Stimulated activated naive CD4-positive, alpha-beta T cell treated with Interleukin-2 at 50 U/mL for 16 hours (primary cell): Measurements from ENCODE around the gene GFRA4.

Experiments
- DNase-seq: peaks from one replicate; lab custom pipeline; 2025; lab: John Stamatoyannopoulos, UW

The GFRA4 gene

GRCh38 chr20:3663031-3663701 is at the start of gene GFRA4:
Gene GFRA4, minus strand, starts transcription at chr20:3663399. Its CDS starts 0 bp downstream, at chr20:3663399.
- no peak for DNase-seq

- no peak for DNase-seq
These were observed 49.2 kb upstream of the GFRA4 start, which contains the start of gene SIGLEC1 for GRCh38 chr20:3712279-3712873. Gene SIGLEC1, minus strand, starts transcription at chr20:3712600. Its CDS starts 5,472 bp downstream, at chr20:3707128.

- DNase-seq, result no peak
These were observed 48.3 kb upstream of the GFRA4 start for GRCh38 chr20:3711484-3711941.

DNA sequence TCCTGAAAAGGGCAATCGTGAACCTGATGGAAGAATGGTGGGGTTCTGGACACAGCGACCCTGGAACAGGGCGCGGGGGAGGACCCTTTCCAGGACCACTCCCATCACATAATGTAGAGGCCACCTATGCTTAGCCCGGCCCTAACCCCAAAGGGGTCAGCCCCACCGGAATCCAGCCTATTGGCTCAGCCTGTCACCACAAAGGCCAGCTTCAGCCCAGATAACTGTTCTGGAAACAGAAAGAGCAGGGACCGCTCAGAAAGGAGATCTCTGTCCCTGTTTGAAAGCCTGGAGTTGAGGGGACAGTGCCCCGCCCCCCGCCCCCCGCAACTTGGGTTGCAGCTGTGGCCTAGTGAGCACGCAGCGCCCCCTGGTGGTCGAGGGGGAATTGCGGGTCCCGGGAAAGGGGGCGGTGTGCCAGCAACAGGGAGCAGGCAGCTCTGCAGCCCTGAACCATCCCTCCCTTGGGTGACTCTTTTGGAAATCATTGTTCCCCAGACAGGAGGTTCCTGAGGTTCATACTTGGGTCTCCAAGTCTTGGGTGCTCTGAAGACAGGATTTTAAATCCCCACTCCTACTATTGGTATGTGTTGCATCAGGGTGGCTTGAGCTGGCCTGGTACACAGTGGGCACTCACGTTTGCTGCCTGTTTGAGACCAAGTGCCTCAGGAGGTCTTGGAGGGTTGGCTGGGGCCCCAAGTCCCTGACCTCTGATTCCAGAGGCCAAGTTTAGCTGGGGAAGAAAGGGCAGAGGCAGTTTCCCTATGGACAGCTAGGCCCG is 47.7 kb upstream of the GFRA4 start:
- peak; percentile 60 for DNase-seq

DNA sequence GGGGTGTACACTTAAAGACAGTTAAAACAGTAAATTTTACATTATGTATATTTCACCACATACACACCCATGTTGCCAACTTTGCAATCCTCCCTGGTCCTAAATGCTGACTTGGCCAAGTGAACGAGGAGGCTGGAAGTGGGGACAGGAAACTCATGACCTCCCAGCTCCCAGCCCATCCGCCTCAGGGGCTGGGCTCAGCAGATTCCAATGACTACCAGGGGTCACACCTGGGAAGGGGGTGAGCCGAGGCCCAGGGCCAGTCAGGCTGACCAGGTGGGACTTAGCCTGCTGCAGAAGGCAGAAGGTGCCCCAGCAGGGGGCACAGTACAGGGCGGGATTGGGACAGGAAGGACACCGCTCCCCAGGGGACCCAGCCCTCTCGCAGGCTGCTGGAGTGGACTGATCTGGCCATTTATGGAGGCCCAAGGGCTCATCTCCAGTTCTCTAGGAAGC is 46.8 kb upstream of the GFRA4 start:
- no peak for DNase-seq

GRCh38 chr20:3707508-3707899 is 44.3 kb upstream of the GFRA4 start:
- no peak for DNase-seq

DNA sequence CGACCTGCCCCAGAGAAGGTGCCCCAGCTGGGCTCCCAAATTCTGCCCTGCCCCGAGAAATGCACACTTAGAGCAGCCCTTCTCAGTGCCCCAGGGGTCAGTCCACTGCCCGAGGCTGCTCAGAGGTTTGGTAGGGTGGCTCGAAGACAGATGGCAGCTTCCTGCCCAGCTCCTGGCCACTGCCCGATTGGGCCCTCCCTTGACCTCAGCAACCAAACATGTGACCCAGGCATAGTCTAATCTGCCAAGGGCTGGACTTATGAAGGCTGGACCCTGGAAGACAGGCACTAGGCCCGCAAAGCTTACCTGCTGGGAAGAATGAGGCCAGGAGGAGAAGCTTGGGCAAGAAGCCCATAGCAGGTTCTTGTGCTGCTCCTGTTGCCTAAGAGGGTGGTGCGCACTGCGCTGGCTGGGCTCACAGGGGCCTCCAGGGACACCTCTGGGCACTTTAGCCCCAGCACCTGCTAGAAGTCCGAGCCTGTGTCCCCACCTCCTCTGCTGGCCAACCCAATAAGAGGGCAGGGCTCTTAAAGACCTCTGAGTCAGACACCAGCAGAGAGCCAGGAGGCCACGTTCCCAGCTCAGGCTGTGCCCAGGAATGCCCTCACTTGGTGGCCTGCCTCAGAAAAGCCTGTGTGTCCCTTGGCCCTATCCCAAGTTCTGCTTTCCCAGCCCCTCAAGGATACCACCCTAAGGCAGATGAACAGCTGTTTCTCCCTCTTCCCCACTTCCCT is 43.7 kb upstream of the GFRA4 start:
- DNase-seq, result no peak

- no peak for DNase-seq
These were observed 43.0 kb upstream of the GFRA4 start for GRCh38 chr20:3705970-3706739.

DNA sequence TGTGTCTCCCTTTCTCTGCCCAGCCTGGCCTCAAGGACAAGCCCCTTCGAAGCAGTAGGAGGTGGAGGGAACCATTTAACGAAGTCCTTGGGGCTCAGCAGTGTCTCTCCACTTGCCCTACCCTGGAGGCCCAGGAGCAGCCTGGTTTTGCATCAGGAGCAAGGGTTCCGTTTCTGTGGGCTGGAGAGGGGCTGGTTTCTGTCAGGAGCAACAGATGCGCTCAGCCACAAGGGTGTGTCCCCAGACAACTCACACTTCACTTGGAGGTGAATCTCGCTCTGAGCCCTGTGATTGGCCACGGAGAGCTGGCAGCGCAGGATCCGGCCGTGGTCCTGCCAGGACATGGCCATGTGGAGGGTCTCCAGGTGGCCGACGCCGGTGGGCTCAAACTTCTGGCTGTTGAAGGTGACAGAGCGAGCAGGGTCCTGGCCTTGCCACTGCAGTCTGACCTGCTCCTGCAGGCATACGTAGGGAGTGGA is 42.3 kb upstream of the GFRA4 start:
- DNase-seq, result no peak

- no peak for DNase-seq
These were observed 40.9 kb upstream of the GFRA4 start for GRCh38 chr20:3704087-3704486.

GRCh38 chr20:3702611-3703391 is 39.6 kb upstream of the GFRA4 start:
- no peak for DNase-seq

GRCh38 chr20:3701061-3701998 is 38.1 kb upstream of the GFRA4 start:
- DNase-seq, result no peak

GRCh38 chr20:3699037-3699436 is 35.8 kb upstream of the GFRA4 start:
- DNase-seq, result no peak

DNA sequence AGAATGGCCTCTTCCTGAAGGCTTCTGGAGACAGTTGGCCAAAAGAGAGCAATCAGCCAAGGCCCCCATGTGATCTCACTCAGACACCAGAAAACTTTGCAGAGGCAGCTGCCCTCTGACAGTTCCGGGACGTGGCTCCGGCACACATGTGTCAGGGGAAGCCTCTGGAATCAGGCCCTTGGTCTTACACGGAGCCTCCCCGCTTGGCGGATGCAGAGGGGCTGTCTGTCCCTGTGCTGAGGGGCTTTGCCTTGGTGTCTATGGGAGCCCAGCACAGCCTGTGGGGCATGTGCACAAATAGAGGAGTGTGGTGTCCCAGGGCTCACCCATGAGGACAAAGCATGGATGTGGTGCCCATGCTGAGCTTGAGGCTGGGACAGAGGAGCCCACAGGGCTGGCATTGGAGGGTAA is 35.4 kb upstream of the GFRA4 start:
- DNase-seq, result no peak

GRCh38 chr20:3697588-3698305 is 34.5 kb upstream of the GFRA4 start:
- no peak for DNase-seq

DNA sequence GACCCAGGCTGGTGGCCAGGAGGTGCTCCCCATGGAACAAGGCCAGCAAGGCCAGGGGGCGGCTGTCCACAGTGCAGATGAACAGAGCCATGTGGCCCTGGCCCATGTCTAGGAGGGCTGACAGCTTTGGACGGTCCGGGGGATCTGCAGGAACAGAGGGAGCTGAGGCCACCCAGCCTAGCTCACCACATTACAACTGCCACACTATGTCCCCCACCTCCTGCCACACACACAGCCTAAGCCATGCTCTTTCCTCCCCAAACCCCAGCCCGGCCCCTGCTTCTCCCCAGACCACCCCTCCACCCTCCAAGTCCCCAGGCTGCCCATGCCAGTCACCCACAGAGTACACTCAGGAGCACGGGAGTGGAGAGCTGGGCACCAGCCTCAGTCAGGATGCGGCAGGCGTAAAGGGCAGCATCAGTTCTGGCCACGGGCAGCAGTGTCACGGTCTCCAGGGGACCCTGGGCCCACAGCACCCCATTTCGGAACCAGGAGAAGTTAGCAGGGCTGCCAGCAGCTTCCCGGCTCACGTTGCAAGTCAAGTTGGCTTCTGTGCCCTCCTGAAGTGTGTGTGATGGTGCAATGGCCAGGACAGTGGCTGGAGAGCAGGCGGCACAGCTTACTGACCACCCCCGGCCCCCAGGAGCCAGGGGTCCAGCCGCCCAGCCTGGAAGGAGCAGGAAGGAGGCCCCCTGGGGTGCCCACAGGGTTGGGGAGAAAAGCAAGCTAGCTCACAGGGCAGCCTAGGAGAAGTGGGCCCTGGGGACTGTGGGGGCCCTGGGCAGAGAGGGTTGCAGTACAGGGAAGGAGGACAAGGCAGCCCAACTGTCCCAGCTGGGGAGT is 33.8 kb upstream of the GFRA4 start:
- DNase-seq, result no peak

DNA sequence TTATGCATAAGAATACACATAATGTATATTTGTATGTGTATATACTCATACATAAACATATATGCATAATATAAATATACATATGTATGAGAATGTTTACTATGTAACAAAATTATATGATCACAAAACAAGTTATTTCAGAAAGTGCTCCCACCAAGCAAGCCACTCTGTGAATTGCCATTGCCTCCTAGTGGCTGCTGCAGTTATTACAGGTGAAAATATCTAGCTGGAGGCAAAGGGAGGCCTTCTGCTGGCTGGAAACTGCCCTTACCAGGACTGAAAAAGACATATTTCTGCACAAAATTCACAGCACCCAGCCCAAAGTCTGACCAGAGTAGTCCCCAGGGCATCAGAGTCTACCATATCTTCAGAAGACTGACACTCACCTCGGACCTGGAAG is 33.0 kb upstream of the GFRA4 start:
- DNase-seq, result no peak

- no peak for DNase-seq
These were observed 31.7 kb upstream of the GFRA4 start for GRCh38 chr20:3694864-3695263.
